ENCODE results near the gene KCNT1.

GRCh38 chr9:135791431-135792267 is 89.7 kb downstream of the KCNT1 start:
- TF ChIP-seq POLR2A (IDR thresholded peaks at IDR 0.05) (no peak), CTCF (IDR thresholded peaks at IDR 0.05) (no peak)
